ENCODE measurements around the gene GFRA1.

GRCh38 chr10:116168745-116169144, 104.3 kb downstream of the GFRA1 start:
- TF ChIP-seq CTCF (IDR thresholded peaks at IDR 0.05; ENCODE audit: extremely low read depth in 1 of 2, insufficient read depth in 1 of 2, low read depth in 1 of 2, low read length in 2 of 2) (no peak), POLR2AphosphoS5 (IDR thresholded peaks at IDR 0.05; ENCODE audit: insufficient read depth, low read depth, low read length) (no peak), EZH2 (IDR thresholded peaks at IDR 0.05; ENCODE audit: borderline replicate concordance, low read depth, low read length, severe bottlenecking) (no peak), POLR2A (IDR thresholded peaks at IDR 0.05; ENCODE audit: low read depth, low read length) (no peak), GATA2 (IDR thresholded peaks at IDR 0.05; ENCODE audit: insufficient read depth, insufficient read length, low read depth, low read length) (no peak), JUN (IDR thresholded peaks at IDR 0.05; ENCODE audit: borderline replicate concordance, insufficient read depth, insufficient read length, low read depth) (no peak)
